NAMALWA (cell line): ENCODE measurements around the gene GPR82.
"Not testable (repeated sequence)": the region's sequence is repeated elsewhere in the genome, so short reads cannot be mapped to it uniquely, and the experiment has no call there.

Experiments used
- DNase-seq: peaks from one replicate; pipeline ENCODE4 v3.0.0-alpha.2; 2015; ENCODE audit warnings: low spot score

GPR82 gene, protein sequence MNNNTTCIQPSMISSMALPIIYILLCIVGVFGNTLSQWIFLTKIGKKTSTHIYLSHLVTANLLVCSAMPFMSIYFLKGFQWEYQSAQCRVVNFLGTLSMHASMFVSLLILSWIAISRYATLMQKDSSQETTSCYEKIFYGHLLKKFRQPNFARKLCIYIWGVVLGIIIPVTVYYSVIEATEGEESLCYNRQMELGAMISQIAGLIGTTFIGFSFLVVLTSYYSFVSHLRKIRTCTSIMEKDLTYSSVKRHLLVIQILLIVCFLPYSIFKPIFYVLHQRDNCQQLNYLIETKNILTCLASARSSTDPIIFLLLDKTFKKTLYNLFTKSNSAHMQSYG

DNA sequence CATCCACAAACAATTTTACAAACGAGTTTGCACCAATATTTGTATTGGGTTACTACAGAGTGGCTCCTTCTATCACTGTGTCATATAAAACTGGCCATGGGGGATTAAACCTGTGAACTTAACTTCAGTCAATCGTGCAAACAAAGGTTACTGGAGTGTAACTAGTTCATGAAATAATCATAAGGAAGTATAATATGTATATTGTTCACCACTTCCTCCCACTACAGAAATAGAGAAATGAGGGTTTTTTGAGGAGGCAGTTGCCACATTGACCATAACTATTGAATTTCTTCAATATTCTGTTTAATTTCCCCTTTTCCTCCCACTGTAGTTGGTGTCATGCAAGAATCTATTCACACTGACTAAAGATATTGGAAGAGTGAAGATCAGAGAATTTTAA, at the start of gene GPR82:
GPR82 (plus strand) TSS at position 356 of the 400 bp plus-strand sequence. CDS start 2,846 bp downstream, outside the sequence.
- peak; percentile 5 for DNase-seq

DNA sequence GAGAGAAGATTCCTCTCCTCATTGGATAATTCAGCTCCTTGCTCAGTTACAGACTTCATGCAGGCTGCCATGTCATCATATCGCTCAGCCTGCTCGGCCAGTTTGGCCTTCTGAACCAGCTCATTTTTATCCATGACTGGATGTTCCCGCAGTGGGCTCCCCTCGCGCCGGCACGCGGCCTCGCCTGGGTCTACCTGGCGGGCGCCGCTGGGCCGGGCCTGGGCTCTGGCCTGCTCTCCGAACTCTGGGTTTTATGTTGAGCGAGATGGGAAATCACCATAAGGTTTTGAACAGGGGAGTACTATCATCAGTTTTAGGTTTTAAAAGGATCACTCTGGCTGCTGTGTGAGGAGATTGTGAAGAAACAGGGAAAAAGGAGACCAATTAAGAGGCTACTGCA, 47.6 kb upstream of the GPR82 start:
- DNase-seq = not testable (repeated sequence)

DNA sequence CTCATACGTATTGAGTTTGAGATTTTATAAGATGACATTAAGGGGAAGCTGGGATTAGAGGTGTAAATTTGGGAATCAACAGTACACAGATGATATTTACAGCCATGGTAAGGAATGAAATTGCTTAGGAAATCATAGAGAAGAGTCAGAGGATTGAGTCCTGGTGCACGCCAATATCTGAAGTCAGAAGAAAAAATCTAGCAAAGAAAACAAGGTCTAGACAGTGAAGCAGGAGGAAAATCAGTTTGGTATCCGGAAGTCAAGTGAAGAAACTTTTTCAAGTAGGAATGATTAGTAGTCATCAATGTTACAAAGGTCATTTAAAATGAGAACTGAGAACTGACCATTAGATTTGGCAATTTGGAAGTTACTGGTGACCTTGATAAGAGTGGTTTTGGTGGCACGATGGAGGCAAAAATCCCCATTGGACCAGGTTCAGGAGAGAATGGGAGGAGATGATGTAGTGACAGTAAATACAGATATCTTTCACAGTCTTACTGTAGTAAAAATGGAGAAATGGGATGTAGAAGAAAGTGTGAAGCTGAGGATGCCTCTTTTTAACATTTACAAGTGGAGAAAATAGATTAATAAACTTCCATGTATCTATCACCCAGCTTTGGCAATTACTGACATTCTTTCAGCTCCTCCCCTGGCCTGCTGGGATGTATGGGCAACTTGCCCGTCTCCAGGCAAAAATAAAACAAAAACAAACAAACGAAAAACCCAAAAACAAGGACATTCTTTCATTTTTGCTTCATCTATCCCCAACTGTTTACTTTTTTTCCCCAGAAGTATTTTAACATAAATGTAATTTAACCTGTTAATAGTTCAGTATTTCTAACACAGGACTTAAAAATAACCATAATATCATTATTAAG, 46.6 kb upstream of the GPR82 start:
- DNase-seq = no peak

DNA sequence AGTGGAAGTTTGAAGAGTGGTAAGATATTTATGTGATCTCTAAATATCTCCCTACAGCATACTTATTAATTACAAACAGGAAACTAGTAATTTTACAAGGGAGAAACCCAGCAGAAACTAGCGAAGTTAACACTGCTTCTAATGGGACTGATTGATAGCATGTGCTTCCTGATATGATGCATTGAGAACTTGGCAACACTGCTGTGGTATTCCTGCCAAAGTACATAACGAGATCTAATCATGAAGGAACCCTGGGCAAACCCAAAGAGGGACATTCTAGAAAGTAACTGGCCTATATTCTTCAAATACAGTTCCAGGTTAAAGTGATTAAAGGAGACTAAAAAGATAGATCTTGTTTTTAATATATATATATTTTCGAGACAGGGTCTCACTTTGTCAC, 39.8 kb upstream of the GPR82 start:
- DNase-seq = no peak

- DNase-seq = no peak
Observed at GRCh38 chrX:41684940-41685339, 39.0 kb upstream of the GPR82 start.

GRCh38 chrX:41686788-41687187, 37.2 kb upstream of the GPR82 start:
- no peak for DNase-seq

DNA sequence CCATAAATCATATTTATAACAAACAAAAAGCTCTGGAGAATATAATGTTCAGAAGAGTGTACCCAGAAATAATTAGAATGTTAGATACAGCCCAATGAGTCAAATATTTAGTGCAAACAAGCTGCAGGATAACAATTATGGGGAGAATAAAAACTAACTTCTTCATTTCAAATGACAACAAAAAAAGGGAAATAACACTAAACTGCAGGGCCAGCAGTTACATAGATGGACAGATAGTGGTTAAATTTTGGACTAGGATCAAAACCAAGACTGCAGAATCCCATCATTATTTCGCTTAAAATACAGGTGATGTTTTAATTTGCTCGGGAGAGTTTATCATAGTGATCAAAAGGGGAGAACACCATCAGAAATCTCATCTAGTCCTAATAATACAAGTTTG, 35.8 kb upstream of the GPR82 start:
- DNase-seq = no peak

DNA sequence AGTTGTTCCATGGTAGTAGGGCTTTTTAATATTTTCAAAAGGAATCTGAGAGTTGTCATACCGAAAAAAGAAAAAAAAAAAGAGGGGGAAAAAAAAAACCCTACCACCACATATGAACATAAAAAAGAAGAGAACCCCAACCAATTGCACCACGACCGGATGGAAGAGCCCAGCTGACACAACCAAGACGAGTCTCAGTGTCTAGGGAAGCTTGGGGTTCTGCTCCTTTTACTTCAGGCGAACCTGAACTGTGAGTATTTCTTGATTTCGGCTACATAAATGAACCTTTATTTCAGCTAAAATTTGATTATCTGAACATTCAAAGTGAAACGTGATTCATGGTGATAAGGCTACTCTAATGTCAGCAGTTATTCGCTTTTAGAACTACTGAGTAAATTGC, 35.1 kb upstream of the GPR82 start, which contains the start of gene GPR34:
GPR34 (plus strand) TSS at position 139 of the 400 bp plus-strand sequence. CDS start 6,661 bp downstream, outside the sequence.
- DNase-seq = no peak

- DNase-seq = no peak
Observed at GRCh38 chrX:41689711-41690110, 34.3 kb upstream of the GPR82 start.

DNA sequence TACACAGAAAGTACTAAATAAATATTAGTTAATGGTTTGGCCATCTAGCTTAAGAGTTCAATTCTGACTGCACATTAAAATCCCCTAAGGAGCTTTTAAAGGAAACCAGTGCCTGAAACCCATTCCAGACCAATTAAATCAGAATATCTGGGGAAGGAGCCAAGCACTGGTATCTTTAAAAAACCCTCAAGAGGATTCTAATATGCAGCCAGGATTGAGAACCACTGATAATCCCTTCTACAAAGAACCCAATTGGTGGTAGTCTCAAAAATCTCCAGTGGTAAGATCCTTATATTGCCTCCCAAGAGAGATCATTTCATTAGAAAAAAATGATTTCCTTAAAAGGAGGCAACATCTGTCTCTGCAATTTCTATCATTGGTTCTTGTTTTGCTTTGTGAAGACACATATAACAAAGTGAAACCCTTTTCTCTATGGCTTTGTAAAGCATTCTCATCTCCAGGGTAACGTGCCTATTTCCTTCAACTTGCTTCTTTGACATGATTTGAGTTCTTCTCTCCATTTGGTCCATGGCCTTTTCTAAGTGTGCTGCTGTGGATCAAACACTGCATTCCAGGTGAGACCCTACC, 31.7 kb upstream of the GPR82 start:
- no peak for DNase-seq

DNA sequence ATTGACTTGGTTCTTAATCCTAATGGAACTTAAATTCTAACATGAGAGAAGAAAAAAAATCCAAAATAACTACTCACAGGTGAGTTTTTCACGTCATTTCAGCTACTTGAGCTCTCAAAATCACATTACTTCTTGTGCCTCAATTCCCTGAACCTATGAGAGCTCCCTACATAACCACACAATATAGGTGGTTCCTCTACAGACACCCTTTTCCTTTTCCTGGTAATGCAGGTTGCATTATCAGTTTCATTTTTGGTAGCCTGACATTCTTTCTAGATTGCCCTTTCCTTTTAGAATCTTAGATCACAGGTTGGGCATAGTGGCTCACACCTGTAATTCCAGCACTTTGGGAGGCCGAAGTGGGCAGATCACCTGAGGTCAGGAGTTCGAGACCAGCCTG, 31.0 kb upstream of the GPR82 start:
- DNase-seq = no peak

- DNase-seq = no peak
Observed at GRCh38 chrX:41695426-41695825, 28.6 kb upstream of the GPR82 start.

- DNase-seq = no peak
Observed at GRCh38 chrX:41703574-41704029, 20.4 kb upstream of the GPR82 start.

GRCh38 chrX:41705042-41705441, 18.9 kb upstream of the GPR82 start:
- DNase-seq = no peak

GRCh38 chrX:41705680-41706374, 18.2 kb upstream of the GPR82 start:
- peak; percentile 60 for DNase-seq

- no peak for DNase-seq
Observed at GRCh38 chrX:41707218-41707617, 16.8 kb upstream of the GPR82 start.

DNA sequence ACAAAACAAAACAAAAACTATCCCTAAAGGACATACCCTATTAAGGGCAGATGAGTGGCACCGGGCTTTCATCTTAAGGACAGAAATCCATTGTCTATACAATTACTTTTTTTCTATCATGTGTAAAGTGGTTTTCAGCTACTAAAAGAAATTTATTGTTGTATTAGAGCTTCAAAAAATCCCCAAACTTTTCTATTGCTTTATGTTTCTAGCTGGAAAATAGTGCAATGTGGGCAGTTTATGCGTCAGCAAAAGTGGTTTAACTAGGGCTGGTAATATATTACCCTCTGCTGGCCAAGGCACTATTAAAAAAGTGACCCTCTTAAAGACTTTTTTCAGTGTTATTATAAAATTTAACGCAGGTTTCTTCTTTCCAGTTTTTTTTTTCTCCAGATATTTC, 15.5 kb upstream of the GPR82 start:
- no peak for DNase-seq

DNA sequence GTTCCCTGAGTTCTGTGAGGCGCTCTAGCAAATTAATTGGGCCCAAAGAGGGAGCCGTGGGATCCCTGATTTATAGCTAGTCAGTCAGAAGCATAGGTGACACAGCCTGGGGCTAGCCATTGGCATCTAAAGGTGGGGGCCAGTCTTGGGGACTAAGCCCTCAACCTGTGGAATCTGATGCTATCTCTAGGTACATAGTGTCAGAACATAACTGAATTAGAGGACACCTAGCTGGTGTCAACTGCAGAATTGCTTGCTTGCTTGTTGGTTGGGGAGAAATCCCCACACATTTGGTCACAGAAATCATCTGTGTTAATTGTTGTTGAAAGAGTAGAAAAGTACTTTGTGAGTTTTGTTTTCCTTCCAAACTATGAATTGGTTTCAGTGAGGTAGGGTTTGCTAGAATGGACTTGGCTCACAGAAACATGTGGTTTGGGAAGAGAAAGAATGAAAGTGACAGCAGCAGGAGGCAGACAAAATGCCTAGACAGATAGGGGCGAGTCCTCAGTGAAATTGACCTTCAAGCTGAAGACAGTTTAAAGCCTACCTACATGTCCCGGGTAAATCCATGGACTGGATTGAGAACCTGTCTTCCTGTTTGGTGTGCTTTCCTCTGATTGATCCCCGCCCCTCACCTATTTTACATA, 12.8 kb upstream of the GPR82 start:
- DNase-seq = no peak

- no peak for DNase-seq
Observed at GRCh38 chrX:41716222-41716621, 7.8 kb upstream of the GPR82 start.

- no peak for DNase-seq
Observed at GRCh38 chrX:41716767-41717473, 7.1 kb upstream of the GPR82 start.
